GM21619 (cell line): Measurements from ENCODE around the gene OSBPL6.
"Not testable (repeated sequence)": the region's sequence is repeated elsewhere in the genome, so short reads cannot be mapped to it uniquely, and the experiment has no call there.

ENCODE experiments used
- ATAC-seq: cut with Tn5 transposase; IDR thresholded peaks from one replicate; pipeline ENCODE4 v1.9.1; 2021; ENCODE audit not compliant: unreplicated experiment

Gene OSBPL6

DNA sequence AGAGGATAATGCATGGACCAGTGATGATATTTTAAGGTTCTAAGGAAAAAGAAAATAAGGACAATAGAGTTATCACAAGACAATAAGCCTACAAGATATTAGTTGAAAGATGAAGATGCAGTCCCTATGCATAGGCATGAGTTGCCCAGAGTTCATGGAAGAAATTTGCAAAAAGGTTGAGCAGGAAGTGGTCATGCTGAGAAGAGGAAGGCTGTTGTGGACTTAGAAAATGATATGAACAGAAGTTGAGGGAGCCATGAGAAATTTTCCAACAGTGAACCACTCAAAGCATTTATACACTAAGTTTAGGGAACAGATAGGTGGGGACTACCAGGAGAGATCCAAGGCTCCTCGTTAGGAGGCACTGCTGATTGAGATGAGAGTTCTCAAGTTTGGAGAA lies 3.5 kb downstream of the OSBPL6 start:
- ATAC-seq: no peak

DNA sequence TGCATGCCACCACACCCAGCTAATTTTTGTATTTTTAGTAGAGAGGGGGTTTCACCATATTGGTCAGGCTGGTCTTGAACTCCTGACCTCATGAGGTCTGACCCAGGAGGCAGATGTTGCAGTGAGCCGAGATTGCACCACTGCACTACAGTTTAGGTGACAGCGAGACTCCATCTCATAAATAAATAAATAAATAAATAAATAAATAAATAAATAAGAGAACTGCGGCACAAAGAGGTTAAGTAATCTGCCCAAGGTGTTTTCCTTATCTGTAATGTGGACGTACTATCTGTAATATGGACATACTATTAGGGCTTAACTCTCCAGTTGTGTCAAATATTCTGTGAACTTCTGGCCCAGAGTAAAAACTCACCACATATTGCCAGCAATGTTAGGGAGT lies 4.1 kb downstream of the OSBPL6 start:
- not testable (repeated sequence) for ATAC-seq

DNA sequence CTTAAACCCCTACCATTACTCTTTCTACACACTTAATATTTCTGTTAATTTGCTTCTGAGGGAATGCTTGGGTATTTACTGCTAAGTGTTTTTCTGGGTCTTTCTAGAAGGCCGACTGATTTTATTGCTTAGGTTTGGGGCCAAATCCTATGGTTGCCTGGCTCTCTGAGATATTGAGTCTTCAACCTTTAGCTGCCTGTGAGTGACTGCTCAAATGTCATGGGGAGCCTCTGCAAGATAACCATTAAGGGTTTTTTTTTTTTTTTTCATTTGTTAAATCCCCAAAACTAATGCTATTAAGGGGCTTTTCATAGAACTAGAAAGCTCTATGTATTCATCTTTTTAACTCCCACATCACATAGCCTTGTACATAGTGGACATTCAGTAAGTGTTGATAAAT lies 5.0 kb downstream of the OSBPL6 start:
- ATAC-seq: no peak

DNA sequence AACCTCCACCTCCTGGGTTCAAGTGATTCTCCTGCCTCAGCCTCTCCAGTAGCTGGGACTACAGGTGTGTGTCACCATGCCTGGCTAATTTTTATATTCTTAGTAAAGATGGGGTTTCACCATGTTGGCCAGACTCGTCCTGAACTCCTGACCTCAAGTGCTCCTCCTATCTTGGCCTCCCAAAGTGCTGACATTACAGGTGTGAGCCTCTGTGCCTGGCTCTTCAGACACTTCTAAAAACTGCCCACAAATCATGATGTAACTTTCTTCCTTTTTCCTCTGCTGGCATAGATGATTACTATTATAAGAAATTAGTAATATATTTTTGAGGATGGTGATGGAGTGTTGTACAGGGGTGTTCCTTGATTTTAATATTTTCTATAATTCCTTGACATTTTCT lies 6.0 kb downstream of the OSBPL6 start:
- ATAC-seq: no peak

DNA sequence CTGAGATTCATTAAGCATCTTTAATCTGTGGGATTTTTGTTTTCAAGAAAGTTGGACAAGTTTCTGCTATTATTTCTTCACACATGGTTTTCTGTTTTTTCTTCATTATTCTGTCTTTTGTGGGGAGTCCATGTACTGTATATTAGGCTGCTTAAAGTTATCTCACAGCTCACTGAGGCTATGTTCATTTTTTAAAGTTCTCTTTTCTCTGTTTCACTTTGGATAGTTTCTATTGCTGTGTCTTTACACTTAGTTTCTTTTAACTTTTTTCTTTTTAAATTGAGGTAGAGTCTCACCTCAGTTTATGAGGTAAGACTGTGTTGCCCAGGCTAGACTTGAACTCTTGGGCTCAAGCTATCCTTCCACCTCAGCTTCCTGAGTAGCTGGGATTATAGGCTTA lies 8.6 kb downstream of the OSBPL6 start:
- ATAC-seq: no peak

GRCh38 chr2:178204977-178205376 lies 10.7 kb downstream of the OSBPL6 start:
- ATAC-seq: no peak

GRCh38 chr2:178205853-178206521 lies 11.7 kb downstream of the OSBPL6 start:
- no peak for ATAC-seq

DNA sequence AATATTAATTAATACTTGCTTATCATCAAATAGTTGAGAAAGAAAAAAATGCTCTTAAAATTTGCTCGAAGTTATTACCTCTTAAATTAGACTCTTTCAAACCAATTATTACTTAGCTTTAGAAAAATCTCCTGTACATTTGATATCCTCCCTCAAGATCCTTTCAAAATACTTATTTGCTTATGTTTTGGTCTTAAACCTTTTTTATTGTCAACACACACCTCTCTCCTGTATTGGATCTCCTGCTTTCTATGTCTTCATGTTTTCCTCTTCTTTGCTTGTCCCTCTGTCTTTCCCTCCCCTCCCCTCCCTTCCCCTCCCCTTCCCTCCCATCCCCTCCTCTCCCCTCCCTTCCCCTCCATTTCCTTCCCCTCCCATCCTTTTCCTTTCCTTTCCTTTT lies 14.0 kb downstream of the OSBPL6 start:
- no peak for ATAC-seq

DNA sequence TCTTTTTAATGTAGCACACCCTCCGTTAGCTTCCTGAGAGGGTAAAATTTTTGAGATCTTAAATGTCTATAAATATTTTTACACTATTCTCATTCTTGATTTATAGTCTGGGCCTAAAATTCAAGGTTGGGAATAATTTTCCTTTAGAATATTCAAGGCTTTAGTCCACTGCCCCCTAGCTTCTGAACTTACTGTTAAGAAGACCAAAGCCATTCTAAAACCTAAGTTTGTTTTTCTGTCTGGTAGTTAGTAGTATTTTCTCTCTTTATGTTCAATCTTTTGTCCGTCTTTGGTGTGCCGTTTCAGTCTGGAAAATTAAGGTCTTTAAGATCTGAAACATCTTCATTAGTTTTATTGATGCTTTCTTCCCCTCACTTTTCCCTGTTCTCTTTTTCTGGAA lies 14.5 kb downstream of the OSBPL6 start:
- ATAC-seq: no peak

GRCh38 chr2:178211460-178211859 lies 17.1 kb downstream of the OSBPL6 start:
- ATAC-seq: no peak

DNA sequence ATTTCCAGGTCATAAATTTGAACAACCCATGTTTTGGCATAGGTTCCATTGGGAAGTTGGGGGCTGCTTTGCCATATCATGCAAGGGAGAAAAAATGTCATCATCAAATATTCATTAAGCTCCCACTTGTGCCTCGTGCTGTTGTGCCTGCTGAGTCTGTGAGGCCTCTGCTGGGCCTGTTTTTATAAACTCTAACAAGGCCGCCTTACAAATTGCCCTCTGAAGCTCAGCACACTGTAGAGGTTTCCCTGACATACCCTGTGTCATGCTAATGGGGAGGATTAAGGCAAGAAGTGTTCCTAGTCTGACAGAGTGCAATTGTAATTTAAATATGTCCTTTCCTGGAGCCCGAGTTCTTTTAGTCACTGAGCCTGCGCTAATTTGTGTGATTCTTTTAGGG lies 17.6 kb downstream of the OSBPL6 start:
- ATAC-seq: no peak

DNA sequence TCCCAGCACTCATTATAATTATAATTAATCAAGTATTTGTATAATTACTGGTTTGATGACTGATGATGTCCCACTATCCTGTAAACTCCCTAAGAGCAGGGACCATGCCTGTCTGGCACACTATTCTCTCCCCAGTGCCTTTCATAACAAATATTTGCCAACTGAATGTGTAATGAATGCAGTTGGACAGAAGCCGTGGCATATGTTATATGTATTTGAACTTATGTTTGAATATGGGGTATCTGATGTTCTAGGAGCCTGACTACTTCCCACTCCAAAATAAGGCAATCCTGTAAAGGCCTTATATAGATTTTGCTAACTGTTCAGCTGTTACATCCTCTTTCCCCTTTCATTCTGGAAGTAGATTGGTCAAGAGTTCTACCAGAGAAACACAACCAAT lies 19.7 kb downstream of the OSBPL6 start:
- ATAC-seq: no peak

- no peak for ATAC-seq
Observed at GRCh38 chr2:178219247-178219646, 24.9 kb downstream of the OSBPL6 start.

- no peak for ATAC-seq
Observed at GRCh38 chr2:178220814-178221213, 26.5 kb downstream of the OSBPL6 start.

DNA sequence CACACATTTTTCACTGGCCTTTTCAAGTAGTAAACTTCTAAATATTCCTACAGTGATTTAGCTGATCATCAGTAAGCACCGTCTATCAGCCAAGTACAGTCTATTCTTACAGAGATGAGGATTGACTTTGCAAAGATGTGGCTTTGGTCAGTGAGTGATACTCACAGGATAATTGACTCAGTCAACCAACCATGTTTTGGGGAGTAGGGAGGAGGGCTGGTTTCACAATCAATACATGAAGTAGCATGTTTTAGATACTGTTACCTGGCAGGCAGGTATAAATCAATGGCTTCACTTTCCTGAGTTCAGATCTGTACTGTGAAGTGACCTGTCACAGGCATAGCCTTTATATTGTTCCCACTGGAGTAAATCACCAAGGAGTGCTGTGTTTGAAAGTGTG lies 27.2 kb downstream of the OSBPL6 start:
- no peak for ATAC-seq

DNA sequence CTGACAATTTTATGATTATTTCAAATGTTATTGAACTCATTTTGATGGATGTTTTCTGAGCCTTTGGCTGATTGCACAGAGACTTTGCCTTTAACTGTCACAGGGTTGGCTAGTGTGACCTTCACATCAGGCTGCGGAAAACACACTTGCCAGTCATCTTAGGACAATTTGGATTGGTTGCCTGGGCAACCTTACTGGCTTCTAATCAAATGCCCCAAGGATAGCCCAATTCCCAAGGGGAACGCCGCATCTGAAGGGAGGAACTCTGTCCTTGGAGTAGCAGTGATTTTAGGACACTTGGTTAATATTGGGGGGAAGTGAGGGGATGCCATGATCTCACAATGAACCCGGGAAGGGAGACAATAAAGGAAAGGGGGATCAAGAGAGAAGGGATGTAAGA lies 29.5 kb downstream of the OSBPL6 start:
- no peak for ATAC-seq

DNA sequence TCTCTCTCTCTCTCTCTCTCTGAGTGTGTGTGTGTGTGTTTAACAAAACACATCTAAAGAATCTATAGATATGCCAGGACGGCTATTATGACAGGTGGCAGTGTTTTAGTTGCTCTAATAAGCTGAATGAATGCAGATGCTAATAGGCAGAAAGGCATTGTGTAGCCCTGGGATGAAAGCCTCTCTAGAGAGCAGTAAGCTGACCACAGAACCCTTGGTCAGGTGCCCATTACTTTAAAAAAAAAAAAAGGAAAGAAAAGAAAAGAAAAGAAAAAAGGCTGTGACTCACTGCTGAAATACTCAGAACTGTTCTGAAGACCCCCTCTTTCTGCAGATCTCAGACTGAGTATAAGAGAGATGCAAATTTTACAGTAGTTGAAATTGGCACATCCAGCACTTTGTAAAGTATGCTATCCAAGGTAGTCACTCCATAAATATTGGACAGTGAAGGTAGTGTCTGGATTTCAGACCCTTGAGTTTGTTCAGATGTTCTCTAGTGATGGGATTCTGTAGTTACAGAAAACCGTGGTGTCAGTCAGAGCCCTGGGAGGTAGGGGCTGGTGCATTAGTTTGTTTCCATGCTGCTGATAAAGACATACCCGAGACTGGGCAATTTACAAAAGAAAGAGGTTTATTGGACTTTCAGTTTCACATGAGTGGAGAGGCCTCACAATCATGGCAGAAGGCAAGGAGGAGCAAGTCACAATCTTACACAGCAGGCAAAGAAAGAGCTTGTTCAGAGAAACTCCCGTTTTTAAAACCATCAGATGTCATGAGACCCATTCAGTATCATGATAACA lies 30.9 kb downstream of the OSBPL6 start:
- no peak for ATAC-seq

- no peak for ATAC-seq
Observed at GRCh38 chr2:178227187-178227586, 32.9 kb downstream of the OSBPL6 start.

DNA sequence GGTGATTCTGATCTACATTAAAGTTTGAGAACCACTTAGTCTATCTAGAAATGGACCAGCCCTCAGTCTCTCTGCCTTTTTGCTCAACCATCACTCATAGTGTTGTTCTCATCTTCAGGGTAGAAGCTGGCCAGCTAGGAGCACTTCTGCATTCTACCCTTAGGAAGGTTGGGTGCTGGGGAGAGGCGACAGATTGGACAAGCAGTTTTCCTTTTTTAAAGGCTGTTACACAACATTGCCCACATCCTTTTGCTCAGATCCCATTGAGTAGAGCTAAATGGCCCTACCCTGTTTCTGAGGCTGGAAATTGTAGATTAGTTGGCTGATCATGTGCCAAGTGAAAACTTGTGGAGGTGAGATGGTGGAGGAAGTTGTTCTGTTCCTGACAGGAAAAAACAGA lies 35.6 kb downstream of the OSBPL6 start:
- no peak for ATAC-seq

GRCh38 chr2:178230396-178230795 lies 36.1 kb downstream of the OSBPL6 start:
- no peak for ATAC-seq

- ATAC-seq: no peak
Observed at GRCh38 chr2:178233428-178233827, 39.1 kb downstream of the OSBPL6 start.

GRCh38 chr2:178234648-178235047 lies 40.3 kb downstream of the OSBPL6 start:
- no peak for ATAC-seq
